ENCODE data around the gene SHC3. TPM values are rescaled to one million over a fixed set of nuclear protein-coding genes. Genes with fewer than 3 reads are reported as not detected.

Gene SHC3
- total and polyA plus RNA-seq, 9 of the 15 experiments (the other 6 are each of a cell fraction or from before 2014, with no cell fraction given): not detected

- no peak overlapping the region for H3K4me3 ChIP-seq
- in situ Hi-C loops (cut with MboI): no loop called here
- H4K20me1 ChIP-seq (replicated peaks; ENCODE audit: control insufficient read depth, insufficient read depth, low read length): no peaks in the 10 kb centered on the region
Observed at GRCh38 chr9:89137542-89138462, 40.8 kb downstream of the SHC3 start.

DNA sequence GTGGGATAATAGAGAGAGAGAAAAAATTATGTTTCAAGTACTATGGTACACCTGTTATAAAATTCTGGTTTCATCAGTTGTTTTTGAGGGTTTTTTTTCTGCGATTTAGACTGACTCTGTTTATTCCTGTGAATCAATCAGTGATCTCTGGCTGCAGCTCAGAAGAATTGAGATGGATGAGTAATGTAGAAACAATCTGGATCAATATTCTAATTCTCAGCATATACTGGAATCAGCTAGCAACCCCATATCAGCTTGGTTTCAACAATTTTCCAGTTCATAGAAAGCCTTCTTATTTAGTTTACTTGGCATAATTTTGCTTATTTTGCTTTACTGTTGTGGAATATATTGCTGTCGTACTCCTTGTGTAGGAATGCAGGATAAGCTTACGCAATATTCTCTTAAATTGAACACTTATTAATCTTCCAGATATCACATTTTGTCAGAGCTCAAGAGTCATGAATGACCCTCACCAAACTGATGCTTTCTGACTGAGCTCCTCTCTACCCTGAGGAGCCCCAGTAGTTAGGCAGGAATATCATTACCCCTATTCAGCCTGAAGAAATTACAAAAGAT is 42.9 kb downstream of the SHC3 start:
- no peaks in the 10 kb centered on the region for H3K4me1 ChIP-seq (replicated peaks in 1 of 2; ENCODE audit: control insufficient read depth in 2 of 2, insufficient read depth in 2 of 2, low read length in 2 of 2)
- no peaks in the 10 kb centered on the region for H4K20me1 ChIP-seq (replicated peaks; ENCODE audit: control insufficient read depth, insufficient read depth, low read length)
- no peak overlapping the region for H3K9ac ChIP-seq (ENCODE audit: insufficient read depth in 1 of 2, low read depth in 2 of 2, low read length in 2 of 2)
- no peaks in the 10 kb centered on the region for H3K79me2 ChIP-seq (ENCODE audit: control insufficient read depth, insufficient read depth, low read length)
- no peak overlapping the region for H3K4me2 ChIP-seq (ENCODE audit: insufficient read depth, low read length)
- WGBS (ENCODE audit: insufficient coverage, low coverage, missing lambda C conversion rate): 0% methylated on average over 3 of the region's 3 CpGs
- no peaks in the 10 kb centered on the region for H3K36me3 ChIP-seq (ENCODE audit: control insufficient read depth, insufficient read depth, low read length)
- DNase-seq (ENCODE audit: extremely low read depth in 1 of 4, low spot score in 3 of 4) (no peak), ATAC-seq (no peak), FAIRE-seq (no peak)
- no peak overlapping the region for H3K4me3 ChIP-seq
- no peak overlapping the region for H3K27ac ChIP-seq (ENCODE audit: extremely low read depth, low read depth, low read length)
- H3K9me1 ChIP-seq (ENCODE audit: control insufficient read depth, insufficient read depth, low read length): no peaks in the 10 kb centered on the region
- intact Hi-C loops (cut with micrococcal nuclease): no loop called here
- H2AFZ ChIP-seq (ENCODE audit: low read depth, low read length): no peak overlapping the region
- in situ Hi-C loops (cut with MboI): no loop called here
- BruUV-seq (replicated peaks): no TSS peak
- no peaks in the 10 kb centered on the region for H3K27me3 ChIP-seq (ENCODE audit: control insufficient read depth in 2 of 2, insufficient read depth in 2 of 2, low read length in 2 of 2)
- CTCF ChIA-PET (ENCODE audit: low intra/inter-chr PET ratio): no interaction called here
- no peaks in the 10 kb centered on the region for H3K9me3 ChIP-seq (replicated peaks; ENCODE audit: control insufficient read depth, insufficient read depth, low read depth, low read length)
- POLR2A ChIA-PET: no interaction called here
- TF ChIP-seq ZBTB40 (IDR thresholded peaks at IDR 0.05) (no peak), ZBTB40 (CRISPR knock-in tag; IDR thresholded peaks at IDR 0.05) (no peak), ARID2 (IDR thresholded peaks at IDR 0.05) (no peak), NRF1 (conservative IDR thresholded peaks at IDR 0.05 in 1 of 2, IDR thresholded peaks at IDR 0.05 in 1 of 2) (no peak), NCOR1 (IDR thresholded peaks at IDR 0.05) (no peak)

More at GRCh38 chr9:89137542-89138462, 40.8 kb downstream of the SHC3 start:
- FAIRE-seq (no peak), DNase-seq (ENCODE audit: extremely low read depth in 1 of 4, low spot score in 3 of 4) (no peak), ATAC-seq (no peak)
- H3K36me3 ChIP-seq (ENCODE audit: control insufficient read depth, insufficient read depth, low read length): no peaks in the 10 kb centered on the region
- H2AFZ ChIP-seq (ENCODE audit: low read depth, low read length): no peak overlapping the region
- no peaks in the 10 kb centered on the region for H3K4me1 ChIP-seq (replicated peaks in 1 of 2; ENCODE audit: control insufficient read depth in 2 of 2, insufficient read depth in 2 of 2, low read length in 2 of 2)
- ChIA-PET POLR2A (no interaction called here), CTCF (ENCODE audit: low intra/inter-chr PET ratio) (no interaction called here)
- H3K4me2 ChIP-seq (ENCODE audit: insufficient read depth, low read length): no peak overlapping the region
- BruUV-seq (replicated peaks): no TSS peak
- H3K27ac ChIP-seq (ENCODE audit: extremely low read depth, low read depth, low read length): no peak overlapping the region
- no peaks in the 10 kb centered on the region for H3K9me3 ChIP-seq (replicated peaks; ENCODE audit: control insufficient read depth, insufficient read depth, low read depth, low read length)
- intact Hi-C loops (cut with micrococcal nuclease): no loop called here
- H3K9me1 ChIP-seq (ENCODE audit: control insufficient read depth, insufficient read depth, low read length): no peaks in the 10 kb centered on the region
- no peak overlapping the region for H3K9ac ChIP-seq (ENCODE audit: insufficient read depth in 1 of 2, low read depth in 2 of 2, low read length in 2 of 2)
- H3K79me2 ChIP-seq (ENCODE audit: control insufficient read depth, insufficient read depth, low read length): no peaks in the 10 kb centered on the region
- 3% methylated on average over 8 of the region's 8 CpGs for WGBS (ENCODE audit: insufficient coverage, low coverage, missing lambda C conversion rate)
- TF ChIP-seq NR2C1 (IDR thresholded peaks at IDR 0.05) (no peak), NR2C1 (tag; IDR thresholded peaks at IDR 0.05) (no peak)
- H3K27me3 ChIP-seq (ENCODE audit: control insufficient read depth in 2 of 2, insufficient read depth in 2 of 2, low read length in 2 of 2): no peaks in the 10 kb centered on the region
